ENCODE data around the gene SSC5D.

The SSC5D gene

GRCh38 chr19:55455576-55456235 lies 32.5 kb upstream of the SSC5D start:
- DNase-seq: no peak

DNA sequence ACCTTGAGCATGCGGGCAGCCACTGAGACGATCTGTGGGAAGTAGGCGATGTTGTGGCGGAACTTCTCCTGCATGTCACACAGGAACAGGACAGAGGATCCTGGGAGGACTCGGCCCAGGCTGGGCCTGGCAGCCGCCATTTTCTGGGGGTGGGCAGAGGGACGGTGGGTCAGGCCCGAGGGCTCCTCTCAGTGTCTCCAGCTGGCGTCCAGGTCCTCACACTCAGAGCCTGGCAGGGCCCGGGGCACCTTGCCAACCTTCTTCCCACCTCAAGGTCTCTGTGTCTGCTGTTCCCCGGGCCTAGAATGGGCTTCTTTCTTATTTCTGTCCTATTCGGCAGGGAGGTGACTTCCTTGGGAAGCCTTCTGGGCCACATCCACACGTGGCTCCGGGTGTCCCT lies 31.9 kb upstream of the SSC5D start:
- DNase-seq: no peak

GRCh38 chr19:55457683-55458457 lies 30.4 kb upstream of the SSC5D start:
- DNase-seq: no peak

GRCh38 chr19:55459551-55459949 lies 28.7 kb upstream of the SSC5D start:
- DNase-seq: no peak

GRCh38 chr19:55459950-55460657 lies 28.1 kb upstream of the SSC5D start:
- DNase-seq: peak; percentile 19

DNA sequence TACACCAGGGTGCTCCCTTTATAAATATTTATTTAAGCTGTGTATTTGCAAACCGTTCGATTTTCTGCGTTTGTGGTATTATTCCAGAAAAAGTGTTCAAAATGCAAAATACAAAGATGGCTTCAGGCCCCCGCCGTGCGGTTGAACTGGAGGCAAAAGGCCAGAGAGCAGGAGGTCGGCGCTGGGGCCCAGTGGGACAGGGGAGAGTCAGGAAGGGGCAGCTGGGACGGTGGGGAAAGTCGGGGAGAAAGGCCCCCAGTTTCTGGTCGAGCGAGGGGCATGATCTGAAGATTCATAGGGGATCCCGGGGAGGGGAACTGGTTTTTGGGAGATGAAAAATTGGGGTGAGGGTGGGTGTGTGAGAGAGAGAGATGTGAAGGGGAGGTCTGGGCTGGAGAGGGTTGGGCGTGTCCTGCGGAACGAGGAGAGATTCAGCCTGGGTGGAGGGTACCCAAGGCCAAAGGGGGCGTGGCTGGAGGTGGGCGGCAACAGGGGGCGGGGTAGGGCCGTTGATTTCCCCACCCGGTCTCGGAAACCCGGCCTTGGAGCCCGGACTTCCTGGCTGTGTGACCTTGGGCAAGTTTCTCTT lies 27.5 kb upstream of the SSC5D start:
- no peak for DNase-seq

GRCh38 chr19:55461259-55461973 lies 26.8 kb upstream of the SSC5D start, which contains the start of gene ISOC2:
ISOC2 (minus strand) TSS chr19:55461642; CDS start chr19:55456486, 5,156 bp downstream.
- peak; percentile 99 for DNase-seq

GRCh38 chr19:55461974-55462626 lies 26.1 kb upstream of the SSC5D start:
- DNase-seq: no peak

DNA sequence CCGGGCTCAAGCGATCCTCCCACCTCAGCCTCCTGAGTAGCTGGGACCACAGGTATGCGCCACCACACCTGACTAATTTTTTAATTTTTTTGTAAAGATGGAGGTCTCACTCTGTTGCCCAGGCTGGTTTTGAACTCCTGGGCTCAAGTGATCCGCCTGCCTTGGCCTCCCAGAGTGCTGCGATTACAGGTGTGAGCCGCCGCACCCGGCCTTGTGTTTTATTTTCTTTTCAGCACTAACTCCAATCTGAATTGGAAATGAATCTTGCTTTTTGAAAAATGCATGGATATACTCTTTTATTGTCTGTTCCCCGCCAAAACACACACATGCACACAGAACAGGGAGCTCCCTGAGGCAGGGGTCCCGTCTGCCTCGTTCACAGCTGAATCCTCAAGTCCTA lies 25.5 kb upstream of the SSC5D start:
- no peak for DNase-seq

- no peak for DNase-seq
These were observed 24.6 kb upstream of the SSC5D start for GRCh38 chr19:55463583-55464031.

- DNase-seq: no peak
These were observed 24.1 kb upstream of the SSC5D start for GRCh38 chr19:55464039-55464661.

DNA sequence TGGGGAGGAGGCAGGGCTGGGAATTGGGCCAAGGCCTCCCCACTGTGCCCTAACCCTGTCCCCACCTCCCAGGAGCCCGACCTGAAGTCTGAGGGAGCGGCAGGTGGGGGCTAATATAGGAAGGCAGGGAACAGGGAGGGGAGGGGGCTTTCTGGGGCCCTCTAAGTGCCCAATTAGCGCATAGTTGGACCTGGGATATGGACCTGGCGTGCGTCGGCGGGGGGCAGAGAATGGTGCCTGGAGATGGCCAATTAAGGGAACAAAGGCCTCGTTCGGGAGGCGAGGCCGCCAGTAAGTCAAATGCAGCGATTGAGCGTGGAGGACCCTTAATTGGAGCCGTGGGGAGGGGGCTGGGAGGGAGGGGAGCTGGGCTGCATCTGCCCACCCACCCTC lies 23.6 kb upstream of the SSC5D start, which contains the start of gene C19orf85:
Gene C19orf85, minus strand, starts transcription at position 90 of the 393 bp plus-strand sequence. CDS start 197 bp downstream, outside the sequence.
- no peak for DNase-seq

DNA sequence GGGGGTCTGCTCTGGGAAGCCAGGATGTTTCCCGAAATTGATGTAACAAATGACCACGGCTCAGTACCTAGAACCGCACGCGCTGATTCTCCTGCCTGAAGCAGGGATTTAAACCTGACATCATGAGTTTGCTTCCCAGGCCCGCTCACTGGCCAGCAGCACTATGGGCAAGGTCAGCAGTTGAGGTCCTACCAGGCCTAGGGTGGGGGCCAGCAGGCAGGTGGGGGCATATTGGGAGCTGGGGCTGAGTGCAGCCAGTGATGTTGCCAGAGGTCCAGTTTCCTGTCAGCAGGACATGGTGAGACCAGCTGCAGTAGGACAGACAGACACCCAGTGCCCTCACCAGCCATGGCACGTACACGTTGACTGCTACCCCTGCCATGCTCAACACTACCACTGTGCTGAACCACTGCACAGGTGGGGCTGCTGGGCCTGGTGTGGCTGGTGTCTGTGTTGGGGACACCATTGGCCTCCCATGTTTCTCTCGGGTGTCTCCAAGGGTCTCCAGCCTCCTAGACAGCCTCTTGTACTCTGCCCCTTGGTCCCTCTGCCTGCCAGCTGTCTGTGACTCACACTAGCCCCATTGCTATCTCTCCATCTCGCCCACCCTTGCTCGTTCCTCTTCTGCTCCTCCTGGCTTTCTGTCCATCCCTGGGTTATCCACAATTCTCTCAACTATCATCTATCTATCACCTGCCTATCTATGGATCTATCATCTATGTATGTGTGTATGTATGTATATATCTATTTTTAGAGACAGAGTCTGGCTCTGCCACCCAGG lies 22.6 kb upstream of the SSC5D start:
- DNase-seq: no peak

GRCh38 chr19:55466241-55466614 lies 22.0 kb upstream of the SSC5D start:
- no peak for DNase-seq

DNA sequence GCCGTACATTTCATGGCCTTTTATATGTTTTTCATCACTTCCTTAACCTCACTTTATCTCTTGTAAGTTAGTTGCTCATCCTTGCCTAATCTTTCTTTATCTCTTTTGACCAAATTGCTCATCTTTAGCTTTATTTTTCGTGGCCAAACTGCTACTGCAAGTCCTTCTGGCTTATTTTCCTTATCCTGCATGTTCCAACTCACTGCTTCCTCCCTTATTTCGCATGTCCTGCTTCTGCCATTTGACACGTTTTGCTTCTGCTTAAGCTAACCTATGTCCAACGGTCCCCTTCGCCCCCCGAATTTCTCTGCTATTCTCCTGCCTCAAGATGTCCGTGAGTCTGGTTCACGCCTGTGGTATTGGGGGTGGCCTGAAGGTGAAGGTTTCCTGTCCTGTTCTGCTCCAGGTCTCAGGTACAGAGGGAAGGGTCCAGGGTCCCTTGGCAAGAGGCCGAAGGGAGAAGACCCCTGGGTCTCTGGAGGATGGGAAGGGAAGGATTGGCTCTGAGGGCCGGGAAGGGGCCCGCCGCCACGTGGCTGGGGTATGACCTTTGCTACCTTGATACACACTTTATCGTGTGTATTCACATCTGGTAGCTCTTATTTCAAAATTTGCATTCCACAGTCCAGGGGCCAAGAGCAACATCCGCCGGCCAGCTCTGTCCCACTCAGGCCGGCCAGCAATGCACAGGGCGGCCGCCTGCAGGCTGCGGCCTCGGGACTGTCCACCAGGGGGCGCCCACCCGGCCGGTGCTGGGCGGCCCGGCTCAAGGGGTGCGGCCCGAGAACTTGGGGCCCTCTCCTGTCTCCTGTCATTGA lies 20.8 kb upstream of the SSC5D start:
- peak; percentile 61 for DNase-seq

- no peak for DNase-seq
These were observed 20.2 kb upstream of the SSC5D start for GRCh38 chr19:55468054-55468393.

- DNase-seq: no peak
These were observed 17.0 kb upstream of the SSC5D start for GRCh38 chr19:55471266-55471665.

GRCh38 chr19:55472463-55472862 lies 15.8 kb upstream of the SSC5D start:
- no peak for DNase-seq

GRCh38 chr19:55473225-55474012 lies 14.8 kb upstream of the SSC5D start:
- DNase-seq: no peak

Measured in midbrain (tissue), 1 donor.